Activated CD8-positive, alpha-beta memory T cell treated with anti-CD3 and anti-CD28 coated beads, Interleukin-2, amount 10 ng/mL, durations not matched to agents 7 days and 5 days (primary cell): ENCODE data around the gene CD74. TPM values are rescaled to one million over a fixed set of nuclear protein-coding genes. Genes with fewer than 3 reads are reported as not detected.
A peak's percentile ranks its signal among the peaks of the same experiment; 100 is the strongest.

Experiments
- ATAC-seq: fragments of 150-1000 bp; cut with Tn5 transposase; one replicate; pipeline ENCODE4 v1.10.0; 2021; ENCODE audit warnings: moderate library complexity
- CTCF ChIA-PET: fragments of 350-600 bp; sonication (Branson Sonifier 250); formaldehyde crosslinking; loops from one replicate; lab custom pipeline; 2021; ENCODE audit warnings: antibody characterized with exemption; lab: Charles Lee
- DNase-seq: peaks from one replicate; pipeline ENCODE4 v3.0.0-alpha.2; 2020
- H3K27ac Mint-ChIP-seq: one replicate; pipeline ENCODE4 v1.8.0; 2021; ENCODE audit warnings: mild to moderate bottlenecking, mixed read lengths
- H3K27me3 Mint-ChIP-seq: one replicate; pipeline ENCODE4 v1.8.0; 2021; ENCODE audit warnings: mixed read lengths
- H3K36me3 Mint-ChIP-seq: one replicate; pipeline ENCODE4 v1.8.0; 2021; ENCODE audit warnings: mild to moderate bottlenecking, mixed read lengths
- H3K4me1 Mint-ChIP-seq: one replicate; pipeline ENCODE4 v1.8.0; 2021; ENCODE audit warnings: mixed read lengths
- H3K4me3 Mint-ChIP-seq: one replicate; pipeline ENCODE4 v1.8.0; 2021; ENCODE audit warnings: mild to moderate bottlenecking, moderate library complexity, mixed read lengths
- H3K9me3 Mint-ChIP-seq: one replicate; pipeline ENCODE4 v1.8.0; 2022; ENCODE audit warnings: low read depth, mixed read lengths
- total RNA-seq, 2 experiments: library from RNA; stranded (reverse); gene quantifications; one replicate each; pipeline ENCODE4 v1.2.3, GENCODE V29; 2021

Gene CD74
- total RNA-seq, 2 experiments from 2014 or later: 1,513 to 1,561 TPM

DNA sequence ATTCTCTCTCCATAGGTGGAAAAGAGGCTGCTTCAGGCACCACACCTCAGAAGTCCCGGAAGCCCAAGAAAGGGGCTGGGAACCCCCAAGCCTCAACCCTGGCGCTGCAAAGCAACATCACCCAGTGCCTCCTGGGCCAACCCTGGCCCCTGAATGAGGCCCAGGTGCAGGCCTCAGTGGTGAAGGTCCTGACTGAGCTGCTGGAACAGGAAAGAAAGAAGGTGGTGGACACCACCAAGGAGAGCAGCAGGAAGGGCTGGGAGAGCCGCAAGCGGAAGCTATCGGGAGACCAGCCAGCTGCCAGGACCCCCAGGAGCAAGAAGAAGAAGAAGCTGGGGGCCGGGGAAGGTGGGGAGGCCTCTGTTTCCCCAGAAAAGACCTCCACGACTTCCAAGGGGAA lies 16.4 kb downstream of the CD74 start:
- Mint-ChIP-seq H3K27me3 (no peaks in the 10 kb centered on the region), H3K27ac (peak overlapping the region; percentile 38), H3K4me1 (peaks cover 31% of the 10 kb centered on the region), H3K9me3 (no peaks in the 10 kb centered on the region), H3K36me3 (peaks cover 33% of the 10 kb centered on the region), H3K4me3 (no peak overlapping the region)
- DNase-seq (no peak), ATAC-seq (no peak)
- CTCF ChIA-PET: interaction anchor here (0.6 to 8.2 kb wide), 7 partner anchors 10 to 261 kb away, joined by 3 to 87 read pairs (median 3); partner anchors contain the start of gene RPS14

DNA sequence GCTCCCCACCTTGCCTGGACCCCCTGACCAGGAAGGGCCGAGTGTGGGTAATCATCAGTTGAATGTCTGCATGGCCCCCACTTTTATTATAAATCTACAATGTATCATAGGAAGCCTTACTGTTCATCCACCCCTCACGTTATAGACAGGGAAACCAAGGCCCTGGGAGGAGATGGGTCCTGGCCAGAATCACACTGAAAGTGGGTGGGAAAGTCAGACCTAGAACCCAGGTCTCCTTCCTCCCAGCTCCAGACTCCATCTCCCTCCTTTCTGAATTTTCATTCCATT lies 17.1 kb downstream of the CD74 start:
- no peak for ATAC-seq
- Mint-ChIP-seq H3K4me1 (peaks cover 26% of the 10 kb centered on the region), H3K9me3 (no peaks in the 10 kb centered on the region), H3K36me3 (peaks cover 30% of the 10 kb centered on the region), H3K27me3 (no peaks in the 10 kb centered on the region), H3K27ac (peak overlapping the region; percentile 38), H3K4me3 (no peak overlapping the region)
- CTCF ChIA-PET: interaction anchor here (2.0 to 8.2 kb wide), 2 partner anchors 9 to 38 kb away, joined by 5 to 87 read pairs; no protein-coding TSS in a partner anchor
- no peak for DNase-seq

DNA sequence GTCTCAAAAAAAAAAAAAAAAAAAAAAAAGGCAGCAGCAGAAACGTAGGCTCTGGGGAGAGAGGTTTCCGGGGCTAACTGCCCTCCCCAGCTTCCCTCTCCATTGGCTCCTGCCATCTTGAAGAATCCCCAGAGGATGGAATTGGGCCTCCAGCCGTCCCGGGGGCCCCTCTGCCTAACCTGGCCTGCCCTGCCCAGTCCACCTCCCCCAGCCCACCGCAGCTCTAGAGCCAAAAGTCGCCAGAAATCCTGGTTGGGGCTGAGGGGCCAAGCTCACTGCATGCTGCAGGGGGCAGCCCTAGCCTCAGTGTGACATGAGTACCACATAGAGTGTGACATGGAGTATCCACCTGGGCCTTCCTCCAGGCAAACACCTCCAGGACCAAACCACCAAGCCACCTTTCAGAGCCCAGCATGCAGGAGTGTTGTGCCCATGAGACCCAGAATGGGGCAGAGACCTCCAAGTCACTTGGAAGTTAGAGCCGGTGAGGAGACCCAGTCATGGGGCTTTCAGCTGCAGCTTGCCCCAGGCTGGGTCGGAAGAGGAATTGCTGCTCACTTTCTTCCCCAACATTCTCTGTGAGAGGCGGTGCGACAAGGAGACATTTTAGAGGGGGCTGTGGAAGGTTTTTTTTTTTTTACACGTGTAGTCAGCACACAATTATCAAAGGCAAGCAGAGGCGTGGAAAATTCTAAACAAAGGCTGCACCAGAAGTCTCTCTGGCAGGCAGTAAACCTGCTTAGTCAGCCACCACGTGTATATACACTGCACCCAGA lies 17.6 kb downstream of the CD74 start:
- peaks cover 21% of the 10 kb centered on the region for H3K4me1 Mint-ChIP-seq
- ATAC-seq: no peak
- CTCF ChIA-PET: interaction anchor here (2.0 to 8.2 kb wide), 2 partner anchors 8 to 39 kb away, joined by 5 to 87 read pairs; no protein-coding TSS in a partner anchor
- no peaks in the 10 kb centered on the region for H3K27me3 Mint-ChIP-seq
- H3K4me3 Mint-ChIP-seq: no peak overlapping the region
- peaks cover 28% of the 10 kb centered on the region for H3K36me3 Mint-ChIP-seq
- H3K9me3 Mint-ChIP-seq: no peaks in the 10 kb centered on the region
- H3K27ac Mint-ChIP-seq: peak overlapping the region; percentile 54
- DNase-seq: no peak

DNA sequence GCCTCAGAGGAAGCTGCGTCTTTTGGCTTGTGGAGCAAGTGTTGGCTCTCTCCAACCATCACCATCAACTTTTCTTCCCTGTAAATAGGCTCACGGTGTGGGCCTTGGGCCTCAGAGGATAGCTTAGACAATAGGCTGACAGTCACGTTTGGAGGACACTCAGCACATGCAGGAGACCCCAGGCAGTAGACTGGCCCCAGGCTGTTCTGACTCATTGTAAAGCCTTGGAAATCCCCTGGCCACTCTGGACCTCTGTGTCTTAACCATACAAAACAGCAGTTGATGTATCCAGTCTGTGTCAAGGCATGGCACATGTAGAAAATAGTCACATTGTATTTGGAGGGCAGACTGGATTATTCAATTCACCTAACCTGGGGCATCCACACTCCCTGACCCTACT lies 18.6 kb downstream of the CD74 start:
- no peak for ATAC-seq
- Mint-ChIP-seq H3K27ac (no peak overlapping the region), H3K36me3 (peaks cover 26% of the 10 kb centered on the region)

DNA sequence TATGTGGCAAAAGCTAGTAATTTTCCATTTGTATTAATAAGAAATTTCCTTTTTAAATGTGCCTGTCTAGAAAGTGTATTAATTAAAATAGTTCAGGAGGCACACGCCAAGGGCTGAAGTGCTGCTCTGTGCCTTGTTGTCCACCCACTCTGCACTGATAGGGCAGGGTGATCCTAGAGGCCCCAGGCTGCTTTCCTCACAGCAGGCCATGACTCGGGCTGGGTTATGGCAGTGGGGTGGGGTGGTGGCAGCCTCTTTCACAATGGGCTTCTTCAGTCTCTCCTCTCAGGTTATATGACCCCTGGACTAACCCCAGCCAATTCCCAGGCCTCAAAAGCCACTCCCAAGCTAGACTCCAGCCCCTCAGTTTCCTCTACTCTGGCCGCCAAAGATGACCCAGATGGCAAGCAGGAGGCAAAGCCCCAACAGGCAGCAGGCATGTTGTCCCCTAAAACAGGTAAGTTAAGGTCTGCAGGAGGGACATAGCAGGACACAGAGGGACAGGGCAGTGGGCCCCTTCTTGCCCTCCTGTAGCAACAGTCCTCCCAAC lies 19.5 kb downstream of the CD74 start:
- H3K27me3 Mint-ChIP-seq: no peaks in the 10 kb centered on the region
- H3K36me3 Mint-ChIP-seq: peaks cover 27% of the 10 kb centered on the region
- peak overlapping the region; percentile 22 for H3K27ac Mint-ChIP-seq
- no peaks in the 10 kb centered on the region for H3K9me3 Mint-ChIP-seq
- H3K4me1 Mint-ChIP-seq: peaks cover 4% of the 10 kb centered on the region
- ATAC-seq (no peak), DNase-seq (no peak)
- no peak overlapping the region for H3K4me3 Mint-ChIP-seq
- CTCF ChIA-PET: interaction anchor here (8.2 kb wide), 1 partner anchor 41 kb away, joined by 87 read pairs; no protein-coding TSS in a partner anchor

More for the DNA sequence above, 18.6 kb downstream of the CD74 start:
- H3K4me3 Mint-ChIP-seq: no peak overlapping the region
- peaks cover 11% of the 10 kb centered on the region for H3K4me1 Mint-ChIP-seq
- CTCF ChIA-PET: interaction anchor here (8.2 kb wide), 1 partner anchor 40 kb away, joined by 87 read pairs; no protein-coding TSS in a partner anchor
- H3K27me3 Mint-ChIP-seq: no peaks in the 10 kb centered on the region
- no peaks in the 10 kb centered on the region for H3K9me3 Mint-ChIP-seq
- no peak for DNase-seq

DNA sequence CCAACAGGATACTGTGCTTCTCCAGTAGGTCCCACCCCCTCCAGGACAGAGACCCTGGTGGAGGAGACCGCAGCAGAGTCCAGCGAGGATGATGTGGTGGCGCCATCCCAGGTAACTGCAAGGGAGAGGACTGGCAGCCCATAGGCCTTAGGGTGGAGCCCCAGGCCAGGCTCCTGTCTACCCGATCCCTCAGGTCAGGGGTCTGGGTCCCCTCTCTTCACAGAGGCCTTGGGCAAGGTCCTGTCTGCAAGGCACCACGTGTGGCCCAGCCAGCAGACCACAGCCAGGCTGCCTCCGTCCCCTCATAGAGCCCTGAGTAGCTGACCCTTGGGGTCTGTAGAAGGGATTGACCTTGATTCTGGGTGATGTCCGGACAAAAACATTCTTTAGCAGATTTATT lies 20.0 kb downstream of the CD74 start:
- Mint-ChIP-seq H3K27me3 (no peaks in the 10 kb centered on the region), H3K27ac (no peak overlapping the region), H3K4me1 (peaks cover 3% of the 10 kb centered on the region), H3K4me3 (no peak overlapping the region), H3K9me3 (no peaks in the 10 kb centered on the region), H3K36me3 (peaks cover 28% of the 10 kb centered on the region)
- ATAC-seq (no peak), DNase-seq (no peak)
- CTCF ChIA-PET: no interaction called here

DNA sequence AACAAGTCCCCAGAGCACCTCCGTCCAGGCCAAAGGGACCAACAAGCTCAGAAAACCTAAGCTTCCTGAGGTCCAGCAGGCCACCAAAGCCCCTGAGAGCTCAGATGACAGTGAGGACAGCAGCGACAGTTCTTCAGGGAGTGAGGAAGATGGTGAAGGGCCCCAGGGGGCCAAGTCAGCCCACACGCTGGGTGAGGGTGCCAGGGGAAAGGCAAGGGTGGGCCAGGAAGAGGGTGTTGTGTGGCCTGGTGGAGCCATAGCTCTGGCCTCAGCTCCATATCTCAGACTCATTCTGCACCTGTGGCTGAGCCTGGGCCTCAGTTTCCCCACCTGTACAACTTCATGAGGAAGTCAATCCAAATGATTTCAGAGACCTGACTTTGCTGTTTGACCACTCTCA lies 20.7 kb downstream of the CD74 start:
- no peak for DNase-seq
- no peaks in the 10 kb centered on the region for H3K9me3 Mint-ChIP-seq
- CTCF ChIA-PET: no interaction called here
- H3K36me3 Mint-ChIP-seq: peaks cover 28% of the 10 kb centered on the region
- H3K27me3 Mint-ChIP-seq: no peaks in the 10 kb centered on the region
- no peak overlapping the region for H3K4me3 Mint-ChIP-seq
- no peak overlapping the region for H3K27ac Mint-ChIP-seq
- H3K4me1 Mint-ChIP-seq: peaks cover 3% of the 10 kb centered on the region
- ATAC-seq: no peak

DNA sequence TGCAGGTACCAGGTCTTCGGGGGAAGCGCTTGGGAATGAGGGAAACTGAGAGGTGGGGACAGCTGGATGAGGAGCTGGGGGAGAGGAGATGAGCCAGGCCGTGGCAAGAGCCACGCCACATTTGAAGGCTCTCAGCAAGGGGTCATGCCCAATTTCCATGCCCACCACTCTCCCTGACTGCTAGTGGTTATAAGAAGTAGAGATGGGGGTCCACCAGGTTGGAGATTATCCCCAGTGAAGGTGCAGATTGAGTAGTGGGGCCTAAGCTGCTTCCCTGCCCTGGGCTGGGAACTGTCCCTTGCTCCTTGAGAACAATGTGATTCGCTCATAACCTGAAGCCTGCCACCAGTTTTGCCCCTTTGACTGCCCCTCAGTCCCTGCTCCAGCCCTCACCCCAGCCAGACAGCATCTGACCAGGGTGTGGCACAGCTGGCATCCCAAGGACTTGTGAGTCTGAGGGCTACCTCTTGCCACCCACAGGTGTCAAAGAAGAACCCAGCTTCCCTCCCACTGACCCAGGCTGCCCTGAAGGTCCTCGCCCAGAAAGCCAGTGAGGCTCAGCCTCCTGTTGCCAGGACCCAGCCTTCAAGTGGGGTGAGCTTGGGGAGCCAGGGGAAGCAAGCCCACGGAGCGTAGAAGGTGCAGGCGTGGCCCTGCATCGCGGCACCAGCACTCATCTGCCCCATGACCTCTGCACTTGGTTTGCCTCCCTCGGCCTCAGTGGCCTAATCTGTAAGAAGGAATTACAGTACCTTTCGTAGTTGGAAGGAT lies 21.5 kb downstream of the CD74 start:
- Mint-ChIP-seq H3K36me3 (peaks cover 25% of the 10 kb centered on the region), H3K9me3 (no peaks in the 10 kb centered on the region), H3K4me1 (peaks cover 3% of the 10 kb centered on the region), H3K27ac (no peak overlapping the region), H3K4me3 (no peak overlapping the region), H3K27me3 (no peaks in the 10 kb centered on the region)
- CTCF ChIA-PET: interaction anchor here (1.7 kb wide), 1 partner anchor 8 kb away, joined by 6 read pairs; no protein-coding TSS in a partner anchor
- DNase-seq: no peak
- no peak for ATAC-seq

DNA sequence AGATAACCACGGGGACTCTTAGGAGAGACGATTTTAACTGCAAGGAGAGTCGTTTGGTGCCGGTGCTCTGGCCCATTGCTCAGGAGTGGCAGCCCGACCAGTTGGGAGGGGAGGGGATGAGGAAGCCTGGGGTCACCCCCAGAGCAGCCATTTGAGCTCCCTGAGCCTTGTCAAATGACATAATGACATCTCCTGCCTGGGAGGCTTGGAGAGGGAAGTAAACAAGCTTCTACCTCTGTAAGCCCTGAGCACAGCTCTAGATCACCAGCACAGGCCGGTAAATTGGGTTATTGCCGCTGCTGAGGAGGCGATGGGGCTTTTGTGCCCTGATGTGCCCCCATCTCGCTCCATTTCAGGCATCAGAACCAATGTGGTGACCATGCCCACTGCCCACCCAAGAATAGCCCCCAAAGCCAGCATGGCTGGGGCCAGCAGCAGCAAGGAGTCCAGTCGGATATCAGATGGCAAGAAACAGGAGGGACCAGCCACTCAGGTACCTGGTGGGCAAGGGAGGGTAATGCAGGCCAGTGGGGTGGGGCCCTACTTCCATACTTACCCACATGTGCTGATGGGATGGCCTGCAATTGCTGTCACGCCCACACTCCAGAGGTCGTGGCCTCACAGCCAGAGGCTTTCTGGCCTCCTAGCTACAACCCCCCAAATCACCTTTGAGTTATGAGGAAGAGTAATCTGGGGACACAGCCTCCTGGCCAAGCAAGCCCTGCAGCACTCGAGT lies 23.0 kb downstream of the CD74 start:
- CTCF ChIA-PET: interaction anchor here (0.9 to 1.7 kb wide), 2 partner anchors 9 kb away, joined by 3 to 6 read pairs; no protein-coding TSS in a partner anchor
- H3K4me3 Mint-ChIP-seq: no peak overlapping the region

DNA sequence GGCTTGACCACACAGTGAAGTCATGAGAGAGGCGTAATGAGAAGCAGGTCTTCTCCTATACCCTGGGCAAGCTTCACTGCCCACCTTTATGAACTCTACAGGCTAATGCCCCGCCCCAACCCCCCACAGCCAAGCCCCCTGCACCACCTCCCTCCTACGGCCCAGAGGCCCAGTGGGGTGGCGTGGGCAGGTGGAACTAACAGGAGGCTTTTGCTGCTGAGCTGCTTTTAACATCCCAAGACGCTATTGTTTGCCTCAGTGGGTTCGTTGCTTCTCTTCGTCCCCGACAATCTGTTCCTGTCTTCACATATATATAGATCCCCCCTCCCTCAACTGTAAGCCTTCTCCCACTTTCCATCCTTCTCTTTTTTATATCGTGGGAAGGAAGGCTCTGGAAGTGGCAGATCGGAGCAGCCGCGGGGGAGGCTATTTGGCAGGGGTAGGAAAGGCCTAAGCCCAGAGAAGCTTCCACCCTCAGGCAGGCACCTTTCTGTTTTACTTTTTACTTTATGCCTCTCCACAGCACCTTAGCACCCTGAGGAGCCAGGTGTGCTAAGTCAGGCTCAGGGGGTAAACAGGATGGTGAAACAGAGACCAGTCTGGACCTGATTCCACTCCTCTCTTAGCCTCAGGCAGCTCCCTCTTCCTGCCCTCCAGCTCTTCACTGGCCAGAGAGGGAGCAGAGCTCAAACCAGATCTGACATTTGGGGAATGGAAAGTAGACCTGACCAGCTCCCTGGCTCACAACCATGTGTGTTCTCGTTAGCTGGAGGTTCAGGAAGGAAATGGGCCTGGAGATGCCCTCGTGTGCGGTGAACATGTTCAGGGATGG lies 26.5 kb downstream of the CD74 start:
- ATAC-seq: no peak
- no peaks in the 10 kb centered on the region for H3K27me3 Mint-ChIP-seq
- H3K4me1 Mint-ChIP-seq: no peaks in the 10 kb centered on the region
- DNase-seq: no peak
- CTCF ChIA-PET: interaction anchor here (1.6 to 2.0 kb wide), 2 partner anchors 10 to 13 kb away, joined by 5 to 6 read pairs; no protein-coding TSS in a partner anchor
- no peak overlapping the region for H3K4me3 Mint-ChIP-seq
- H3K36me3 Mint-ChIP-seq: peaks cover 15% of the 10 kb centered on the region
- H3K27ac Mint-ChIP-seq: no peak overlapping the region
- no peaks in the 10 kb centered on the region for H3K9me3 Mint-ChIP-seq

More for the DNA sequence above, 23.0 kb downstream of the CD74 start:
- H3K27ac Mint-ChIP-seq: no peak overlapping the region
- H3K27me3 Mint-ChIP-seq: no peaks in the 10 kb centered on the region
- H3K36me3 Mint-ChIP-seq: peaks cover 17% of the 10 kb centered on the region
- DNase-seq (no peak), ATAC-seq (no peak)
- peaks cover 3% of the 10 kb centered on the region for H3K4me1 Mint-ChIP-seq
- H3K9me3 Mint-ChIP-seq: no peaks in the 10 kb centered on the region

DNA sequence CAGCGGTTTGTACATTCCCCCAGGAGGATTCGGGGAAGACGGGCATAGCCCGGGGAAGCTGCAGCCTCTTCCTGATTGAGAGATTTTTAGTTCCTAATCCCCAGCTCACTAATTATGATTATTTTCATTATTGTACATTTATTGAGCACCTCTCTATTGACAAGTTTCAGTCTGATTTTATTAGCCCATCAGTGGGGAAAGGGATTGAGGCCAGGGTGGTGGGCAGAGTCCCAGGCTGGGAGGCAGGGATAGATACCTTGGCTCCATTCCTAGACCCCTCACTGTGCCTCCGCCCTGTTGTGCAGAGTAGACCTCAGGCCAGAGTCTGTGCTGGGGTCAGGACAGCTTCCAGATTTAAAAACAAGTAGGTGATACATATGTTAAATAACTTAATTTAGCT lies 28.0 kb downstream of the CD74 start:
- DNase-seq (no peak), ATAC-seq (no peak)
- H3K36me3 Mint-ChIP-seq: peaks cover 16% of the 10 kb centered on the region
- no peaks in the 10 kb centered on the region for H3K4me1 Mint-ChIP-seq
- CTCF ChIA-PET: interaction anchor here (0.6 to 1.0 kb wide), 2 partner anchors 12 to 25 kb away, joined by 3 read pairs; no protein-coding TSS in a partner anchor
- no peak overlapping the region for H3K4me3 Mint-ChIP-seq
- H3K27me3 Mint-ChIP-seq: no peaks in the 10 kb centered on the region
- H3K9me3 Mint-ChIP-seq: no peaks in the 10 kb centered on the region
- peak overlapping the region; percentile 26 for H3K27ac Mint-ChIP-seq
